GM19240 (cell line): ENCODE data around the gene CLIP4.
"Not testable (repeated sequence)": the region's sequence is repeated elsewhere in the genome, so short reads cannot be mapped to it uniquely, and the experiment has no call there.

Experiments used
- DNase-seq: peaks from one replicate; pipeline ENCODE4 v3.0.0; 2011; ENCODE audit warnings: low spot score; ENCODE audit not compliant: insufficient read length

The CLIP4 gene, protein sequence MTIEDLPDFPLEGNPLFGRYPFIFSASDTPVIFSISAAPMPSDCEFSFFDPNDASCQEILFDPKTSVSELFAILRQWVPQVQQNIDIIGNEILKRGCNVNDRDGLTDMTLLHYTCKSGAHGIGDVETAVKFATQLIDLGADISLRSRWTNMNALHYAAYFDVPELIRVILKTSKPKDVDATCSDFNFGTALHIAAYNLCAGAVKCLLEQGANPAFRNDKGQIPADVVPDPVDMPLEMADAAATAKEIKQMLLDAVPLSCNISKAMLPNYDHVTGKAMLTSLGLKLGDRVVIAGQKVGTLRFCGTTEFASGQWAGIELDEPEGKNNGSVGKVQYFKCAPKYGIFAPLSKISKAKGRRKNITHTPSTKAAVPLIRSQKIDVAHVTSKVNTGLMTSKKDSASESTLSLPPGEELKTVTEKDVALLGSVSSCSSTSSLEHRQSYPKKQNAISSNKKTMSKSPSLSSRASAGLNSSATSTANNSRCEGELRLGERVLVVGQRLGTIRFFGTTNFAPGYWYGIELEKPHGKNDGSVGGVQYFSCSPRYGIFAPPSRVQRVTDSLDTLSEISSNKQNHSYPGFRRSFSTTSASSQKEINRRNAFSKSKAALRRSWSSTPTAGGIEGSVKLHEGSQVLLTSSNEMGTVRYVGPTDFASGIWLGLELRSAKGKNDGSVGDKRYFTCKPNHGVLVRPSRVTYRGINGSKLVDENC

DNA sequence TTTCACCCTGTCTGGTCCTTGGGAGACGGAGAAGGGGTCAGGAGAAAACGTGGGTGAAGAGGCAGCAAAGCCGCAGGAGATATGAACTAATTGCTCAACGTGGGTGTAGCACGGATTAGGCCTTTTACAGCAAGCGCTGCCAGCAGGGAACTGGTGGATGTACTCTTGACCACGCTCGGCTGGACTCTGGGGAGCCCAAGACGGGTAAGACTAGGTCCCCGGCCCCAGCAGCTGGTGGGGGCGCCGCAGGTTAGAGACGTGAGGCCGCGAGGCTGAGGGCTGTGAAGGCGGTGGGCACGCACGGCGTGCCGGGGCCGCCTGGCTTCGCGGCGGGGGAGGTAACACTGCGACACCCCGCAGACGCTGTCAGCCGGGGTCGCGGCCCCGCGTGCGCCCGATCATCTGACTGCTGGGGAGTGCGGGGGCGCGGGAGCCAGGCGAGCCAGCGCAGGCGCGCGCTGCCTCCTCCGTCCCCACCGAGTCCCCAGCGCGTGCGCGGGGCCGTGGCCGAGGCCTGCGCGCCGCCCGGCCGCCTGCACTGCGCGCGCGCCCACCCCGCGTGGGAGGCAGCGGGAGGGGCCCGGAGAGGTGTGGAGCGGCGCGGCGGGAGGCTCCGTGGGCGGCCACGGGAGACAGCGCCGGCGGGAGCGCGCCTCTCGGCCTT lies at the start of gene CLIP4:
TSS of gene CLIP4 (plus strand) at position 470 of the 664 bp plus-strand sequence. CDS start 5,974 bp downstream, outside the sequence.
- DNase-seq, result peak; percentile 50

DNA sequence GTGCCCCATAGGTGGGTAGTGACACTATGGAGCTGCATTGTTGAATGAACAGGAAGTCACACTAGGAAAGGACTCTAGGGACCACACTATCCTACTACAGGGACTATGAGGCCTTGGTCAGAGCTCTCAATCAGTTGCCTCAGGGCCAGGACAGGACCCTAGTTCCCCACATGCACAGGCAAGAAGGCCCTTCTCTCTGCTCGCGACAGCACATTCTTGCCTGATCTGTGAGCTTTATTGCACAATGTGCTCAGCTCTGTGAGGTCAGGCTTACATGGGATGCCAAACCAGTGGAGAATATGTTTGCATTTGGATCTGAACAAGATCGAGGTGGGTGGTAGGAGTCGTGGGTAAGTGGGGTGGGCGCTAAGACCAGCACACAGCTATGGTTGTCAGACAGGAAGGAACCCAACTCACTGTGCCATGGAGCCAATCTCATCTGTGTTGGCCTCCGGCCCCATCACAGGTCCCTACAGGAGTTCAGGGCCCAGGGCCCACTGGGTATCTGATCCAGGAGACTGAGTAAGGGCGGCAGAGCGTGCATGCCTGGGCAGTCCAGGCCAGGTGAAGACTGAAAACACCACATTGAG lies 48.8 kb upstream of the CLIP4 start:
- no peak for DNase-seq

DNA sequence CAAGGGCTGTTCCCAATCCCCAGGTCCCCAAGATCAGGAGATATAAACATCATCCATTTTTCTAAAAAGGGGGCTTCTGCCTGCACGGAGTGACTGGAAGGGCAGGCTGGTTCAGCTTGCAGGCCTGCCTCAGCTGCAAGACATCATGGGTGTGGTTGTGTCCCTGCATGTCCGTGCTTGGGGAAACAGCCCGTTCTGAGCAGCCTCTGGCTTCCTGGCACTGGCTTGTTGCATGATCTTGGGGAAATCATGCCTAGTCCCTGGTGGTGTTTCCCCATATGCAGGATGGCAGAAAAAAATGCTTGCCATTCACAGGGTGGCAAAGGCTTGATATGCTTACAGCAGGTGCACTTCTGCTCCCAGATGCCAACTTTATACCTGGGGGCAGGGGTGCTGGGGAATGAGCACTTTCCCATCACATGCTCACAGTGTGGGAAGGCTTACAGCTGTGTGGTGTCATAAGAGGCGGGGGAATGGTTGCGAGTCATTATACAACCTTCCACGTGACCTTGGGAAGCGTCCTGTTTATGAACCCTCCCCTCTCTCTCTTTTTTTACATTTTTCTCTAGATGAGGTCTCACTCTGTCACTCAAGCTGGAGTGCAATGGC lies 48.1 kb upstream of the CLIP4 start:
- DNase-seq, result no peak

DNA sequence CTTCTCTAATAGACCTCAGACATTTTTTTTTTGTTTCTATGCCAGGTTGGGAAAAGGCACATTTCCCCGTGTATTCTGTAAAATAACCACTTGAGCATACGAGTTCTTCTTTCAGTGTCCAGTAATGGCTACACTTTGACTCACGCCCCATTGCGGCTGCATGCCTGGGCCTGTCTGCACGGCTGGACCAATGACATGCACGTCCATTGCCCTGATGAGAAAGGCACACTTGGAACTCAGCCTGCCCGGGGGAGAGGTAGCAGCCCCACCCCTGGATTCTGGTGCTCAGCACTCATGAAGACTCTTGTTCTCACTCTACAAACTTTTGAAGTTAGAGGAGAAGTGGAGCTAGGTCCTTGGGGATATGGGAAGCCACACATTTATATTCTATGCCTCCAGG lies 46.7 kb upstream of the CLIP4 start:
- no peak for DNase-seq

DNA sequence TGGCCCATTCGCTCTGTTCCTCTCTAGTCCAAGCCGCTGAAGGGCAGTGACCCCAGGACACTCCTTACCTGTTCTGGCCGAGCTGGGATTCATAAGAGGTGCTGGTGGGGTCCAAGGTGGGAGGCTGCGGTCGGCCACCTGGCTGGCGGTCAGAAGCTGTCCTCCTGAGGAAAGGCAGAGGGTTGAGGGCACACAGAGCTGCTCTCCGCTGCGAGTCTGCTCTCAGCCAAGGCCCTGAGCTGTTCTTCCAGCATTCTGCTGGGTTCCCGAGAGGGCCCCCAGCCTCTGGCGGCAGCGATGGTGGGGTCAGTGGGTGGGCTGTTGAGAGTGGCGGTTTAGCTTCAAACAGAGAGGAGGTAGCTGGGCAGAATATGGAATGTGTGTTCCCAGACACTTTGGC lies 44.7 kb upstream of the CLIP4 start:
- DNase-seq, result no peak

DNA sequence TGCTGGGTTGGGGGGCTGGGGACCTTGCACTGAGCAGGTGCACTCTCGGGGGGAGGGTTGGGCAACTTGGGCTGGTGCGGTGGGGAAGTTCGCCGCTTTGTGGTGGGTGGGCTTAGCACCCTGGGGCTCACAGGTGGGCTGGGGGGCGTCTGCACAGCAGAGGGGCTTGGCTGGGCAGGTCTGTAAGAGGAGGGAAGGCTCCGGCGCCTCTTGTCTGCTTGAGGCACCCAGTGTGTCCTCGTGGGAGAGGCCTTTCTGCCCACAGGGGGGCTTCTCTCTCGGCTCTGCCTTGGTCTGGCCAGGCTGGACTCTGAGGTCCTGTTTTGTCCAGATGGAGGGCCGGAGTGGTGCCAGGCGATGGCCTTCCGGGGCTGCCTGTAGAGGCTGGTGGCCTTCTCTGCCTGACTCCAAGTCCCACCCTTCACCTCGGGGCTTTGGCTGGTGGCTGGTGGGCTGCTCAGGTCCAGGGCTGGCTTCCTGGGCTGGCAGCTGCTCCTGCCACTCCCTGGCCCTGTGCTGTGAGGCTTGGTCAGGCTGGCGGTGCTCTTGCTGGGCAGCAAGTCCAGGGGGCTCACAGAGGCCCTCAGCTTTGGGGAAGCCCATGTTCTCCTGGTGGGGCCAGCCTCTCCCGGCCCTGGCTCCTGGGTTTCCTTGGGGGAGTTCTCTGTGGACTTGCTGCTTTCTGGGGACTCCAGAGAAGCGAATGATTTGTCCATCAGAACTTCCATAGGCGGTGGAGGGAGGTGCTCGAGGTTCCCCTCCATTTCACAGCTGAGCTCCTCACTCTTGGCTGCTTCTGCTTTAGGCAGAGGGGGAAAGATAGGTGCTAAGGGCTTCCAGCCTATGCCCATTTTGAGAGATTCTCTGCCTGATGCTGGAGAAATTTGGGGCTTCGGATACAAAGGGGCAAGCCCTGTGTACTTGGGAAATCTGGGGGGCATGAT lies 43.9 kb upstream of the CLIP4 start:
- no peak for DNase-seq

DNA sequence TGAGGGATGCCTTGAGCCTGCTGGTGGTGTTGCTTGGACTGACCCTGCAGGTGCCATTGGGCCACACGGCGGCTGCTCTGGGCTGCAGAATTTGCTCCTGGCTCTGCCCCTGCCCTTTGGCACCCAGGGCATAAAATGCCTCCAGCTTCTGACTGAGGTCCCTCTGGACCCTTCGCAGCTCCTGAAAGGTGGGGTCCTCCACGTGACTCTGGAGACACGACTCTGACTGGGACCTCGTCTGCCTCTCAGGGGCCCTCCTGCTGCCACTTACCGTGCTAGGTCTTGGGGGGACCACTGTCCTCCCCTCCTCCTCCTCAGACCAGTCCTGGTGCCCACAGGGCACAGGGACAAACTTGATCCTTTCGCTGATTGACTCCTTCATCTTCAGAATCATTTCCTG lies 43.0 kb upstream of the CLIP4 start:
- DNase-seq, result no peak

DNA sequence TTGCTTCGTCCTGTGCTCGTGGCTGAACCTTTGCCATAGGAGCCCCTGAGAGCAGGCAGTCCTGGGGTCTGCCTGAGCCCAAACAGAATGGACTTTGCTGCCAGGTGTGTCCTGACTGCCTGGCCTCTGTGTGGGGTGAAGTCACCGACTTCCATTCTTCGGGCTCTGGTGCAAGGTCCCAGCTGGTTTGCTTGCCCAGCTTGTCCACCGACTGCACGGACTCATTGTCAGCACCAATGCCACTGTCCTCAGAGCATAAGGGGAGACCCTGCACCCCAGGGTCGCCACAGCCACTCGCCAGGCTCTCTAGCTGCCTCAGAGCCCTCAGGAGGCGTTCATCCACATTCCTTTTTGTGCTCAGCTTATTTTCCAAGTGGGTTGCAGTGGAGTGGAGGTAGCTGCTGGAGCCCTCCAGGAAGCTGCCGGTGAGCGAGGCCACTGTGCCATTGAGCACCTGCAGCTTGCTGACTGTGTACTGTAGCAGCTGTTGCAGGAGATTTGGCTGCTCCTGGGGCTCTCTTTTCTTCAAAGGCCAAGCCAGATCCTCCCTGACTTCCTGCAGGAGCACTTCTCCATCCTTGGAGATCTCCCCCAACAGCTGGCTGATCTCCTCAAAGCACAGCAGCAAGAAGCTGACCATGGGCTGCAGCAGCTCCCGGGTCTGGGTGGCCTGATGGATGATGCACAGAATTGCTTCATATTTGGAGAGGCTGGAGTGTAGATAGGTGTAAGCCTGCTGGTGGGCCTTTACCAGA lies 42.1 kb upstream of the CLIP4 start:
- no peak for DNase-seq

DNA sequence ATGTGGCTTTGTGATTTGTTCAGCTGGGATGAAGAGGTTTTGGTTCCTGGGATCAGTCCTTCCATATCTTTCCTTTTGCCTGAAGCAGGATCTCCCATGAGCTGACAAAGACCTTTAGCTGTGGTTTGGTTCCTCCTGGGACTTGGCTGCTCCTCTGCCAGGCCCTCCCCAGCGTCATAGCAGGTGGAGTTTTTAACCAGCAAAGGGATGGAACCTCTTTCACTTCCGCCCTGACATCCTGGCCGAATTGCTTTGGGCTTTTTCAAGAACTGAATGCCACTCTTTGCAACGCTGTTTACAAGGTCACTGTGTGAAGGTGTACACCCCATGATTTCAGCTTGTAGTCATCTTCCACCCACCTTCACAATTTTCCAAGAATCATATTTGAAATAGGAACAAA lies 41.3 kb upstream of the CLIP4 start:
- DNase-seq, result no peak

DNA sequence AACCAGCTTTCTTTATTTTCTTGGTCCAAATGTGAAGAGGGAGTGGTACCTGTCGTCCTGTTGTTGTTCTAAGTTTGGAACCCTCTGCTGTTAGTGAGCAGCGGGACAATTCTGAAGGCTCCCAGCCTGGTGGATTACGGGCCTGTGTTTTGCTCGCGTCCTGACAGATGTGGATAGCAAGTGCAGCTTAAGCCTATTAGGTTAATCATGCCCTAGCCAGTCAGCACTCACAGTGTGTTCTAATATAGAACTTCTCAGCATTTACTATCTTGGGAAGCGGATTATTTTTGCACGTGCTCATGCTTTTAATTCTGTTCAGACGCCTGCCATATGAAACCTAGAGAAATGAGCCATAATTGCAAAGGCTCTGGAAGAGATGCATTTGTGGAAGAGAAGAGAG lies 40.8 kb upstream of the CLIP4 start, which contains the start of gene PCARE:
TSS of gene PCARE (minus strand) at position 113 of the 400 bp plus-strand sequence. CDS start 262 bp downstream, outside the sequence.
- DNase-seq, result no peak

DNA sequence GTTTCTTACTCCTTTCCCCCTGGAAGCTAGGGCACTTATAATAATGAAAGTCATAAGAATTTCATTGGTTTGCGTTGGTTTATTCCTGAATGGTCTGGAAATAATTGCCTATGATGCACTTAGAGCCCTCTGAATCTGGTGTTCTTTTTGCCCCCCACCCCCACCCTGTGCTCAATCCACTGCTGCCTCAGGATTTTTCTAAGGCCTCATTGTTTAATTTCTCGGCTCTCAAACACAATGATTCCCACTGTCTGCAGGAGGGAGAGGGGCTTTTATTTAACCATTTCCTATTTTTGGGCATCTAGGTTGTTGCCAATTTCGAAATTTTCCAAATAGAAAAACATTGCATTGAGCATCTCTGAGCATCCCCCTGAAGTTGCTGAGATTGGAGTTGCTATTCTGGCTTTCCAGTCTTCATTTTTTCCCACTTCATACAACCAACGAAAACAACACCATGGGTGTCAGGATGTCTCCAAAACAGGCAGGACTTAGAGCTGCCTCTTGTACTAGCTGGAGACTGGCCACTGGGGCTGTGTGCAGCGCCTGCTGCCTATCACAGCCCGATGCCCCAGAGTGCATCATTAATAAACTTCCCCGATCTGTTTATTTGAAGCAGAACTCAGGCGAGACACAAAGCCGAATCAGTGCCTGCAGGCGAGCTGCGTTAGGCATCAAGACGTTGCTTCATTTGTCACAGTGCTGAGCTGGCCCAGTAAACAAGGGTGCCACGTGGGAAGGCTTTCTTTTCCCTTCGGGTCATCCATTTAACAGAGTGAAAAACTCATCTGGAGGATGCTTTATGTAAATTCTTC lies 39.1 kb upstream of the CLIP4 start:
- no peak for DNase-seq

DNA sequence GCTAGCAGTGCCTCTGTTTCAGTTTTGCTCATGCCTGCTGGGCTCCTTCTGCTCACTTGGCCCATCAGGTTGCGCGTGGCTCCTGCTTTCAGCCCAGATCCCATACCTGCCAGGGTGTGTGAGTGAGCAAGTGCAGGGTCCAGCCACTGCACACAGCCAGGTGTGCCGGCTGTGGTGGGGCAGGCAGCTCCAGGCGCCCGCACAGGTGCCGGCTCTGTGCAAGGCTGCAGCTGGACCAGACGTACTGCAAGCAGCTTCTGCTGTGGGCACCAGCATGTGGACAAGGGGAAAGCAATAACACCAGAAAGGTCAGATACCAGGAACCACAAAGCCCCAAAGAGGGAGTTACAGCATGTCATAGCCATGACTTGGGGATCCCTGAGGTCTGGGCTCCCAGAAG lies 35.3 kb upstream of the CLIP4 start:
- no peak for DNase-seq

DNA sequence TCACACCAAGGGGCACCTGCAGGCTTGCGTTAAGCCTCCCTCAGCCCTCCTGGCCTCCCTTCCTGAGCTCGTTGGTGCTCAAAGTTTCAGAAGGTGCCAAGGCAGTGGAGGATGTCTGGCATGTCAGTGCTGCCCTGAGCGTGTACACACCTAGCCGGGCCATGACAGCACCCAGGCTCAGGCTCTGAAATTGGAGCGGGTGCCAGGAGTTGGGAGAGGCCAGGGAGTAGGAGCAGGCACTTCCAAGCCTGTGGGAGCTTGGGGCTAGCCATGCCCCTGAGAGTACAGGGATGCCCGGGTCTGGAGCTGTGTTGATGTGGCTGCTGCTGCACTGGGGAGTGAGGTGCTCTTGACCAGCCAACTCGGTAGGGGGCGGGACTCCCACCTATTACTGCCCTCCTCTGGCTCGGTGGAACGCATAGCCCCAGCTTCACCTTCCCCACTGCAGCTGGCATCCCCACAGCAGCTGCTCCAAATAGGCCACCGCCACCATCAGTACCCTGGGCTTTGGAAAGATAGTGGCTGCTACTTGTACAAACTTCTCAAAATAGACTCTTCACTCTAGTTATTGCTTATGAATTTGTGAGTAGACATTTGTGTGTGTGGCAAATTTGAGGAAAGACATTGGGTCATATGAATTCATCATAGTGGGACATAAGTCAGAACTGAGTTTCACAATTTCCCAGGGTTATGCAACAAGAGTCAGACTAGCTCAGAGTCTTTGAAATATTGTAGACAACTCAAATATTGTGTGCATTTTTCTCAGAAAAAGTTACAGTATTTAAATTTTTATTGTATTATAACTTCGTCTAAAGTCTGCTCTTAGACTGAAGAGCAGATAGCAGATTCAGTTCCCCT lies 34.1 kb upstream of the CLIP4 start:
- no peak for DNase-seq

DNA sequence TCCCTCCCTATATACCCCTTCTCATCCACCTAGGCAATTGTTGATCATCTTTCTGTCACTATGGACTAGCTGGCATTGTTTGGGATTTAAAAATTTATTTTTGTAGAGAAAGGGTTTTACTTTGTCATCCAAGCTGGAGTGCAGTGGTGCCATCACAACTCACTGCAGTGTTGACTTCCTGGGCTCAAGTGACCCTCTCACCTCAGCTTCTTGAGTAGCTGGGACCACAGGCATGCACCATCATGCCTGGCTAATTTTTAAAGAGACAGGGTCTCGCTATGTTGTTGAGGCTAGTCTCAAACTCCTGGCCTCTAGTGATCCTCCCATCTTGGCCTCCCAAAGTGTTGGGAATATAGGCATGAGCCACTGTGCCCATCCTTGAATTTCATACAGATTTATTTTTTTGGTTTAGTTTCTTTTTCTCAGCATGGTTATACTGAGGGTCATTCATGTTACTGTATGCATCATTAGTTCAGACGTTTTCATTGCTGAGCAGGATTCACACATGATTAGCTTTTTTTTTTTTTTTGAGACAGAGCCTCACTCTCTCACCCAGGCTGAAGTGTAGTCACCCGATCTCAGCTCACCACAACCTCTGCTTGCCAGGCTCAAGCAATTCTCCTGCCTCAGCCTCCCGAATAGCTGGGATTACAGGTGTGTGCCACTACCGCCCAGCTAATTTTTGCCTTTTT lies 32.3 kb upstream of the CLIP4 start:
- no peak for DNase-seq

DNA sequence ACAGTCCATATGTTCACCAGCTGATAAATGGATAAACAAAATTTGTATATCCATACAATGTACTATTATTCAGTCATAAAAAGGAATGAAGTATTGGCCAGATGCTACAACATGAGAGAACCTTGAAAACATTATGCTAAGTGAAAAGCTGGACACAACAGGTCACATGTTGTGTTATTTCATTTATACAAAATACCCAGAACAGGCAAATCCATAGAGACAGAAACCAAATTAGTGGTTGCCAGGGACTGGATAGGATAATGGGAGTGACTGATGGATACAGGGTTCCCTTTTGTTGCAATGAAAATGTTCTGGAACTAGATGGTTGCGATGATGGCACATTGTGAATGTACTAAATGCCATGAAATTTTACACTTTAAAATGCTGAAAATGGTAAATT lies 30.7 kb upstream of the CLIP4 start:
- no peak for DNase-seq

DNA sequence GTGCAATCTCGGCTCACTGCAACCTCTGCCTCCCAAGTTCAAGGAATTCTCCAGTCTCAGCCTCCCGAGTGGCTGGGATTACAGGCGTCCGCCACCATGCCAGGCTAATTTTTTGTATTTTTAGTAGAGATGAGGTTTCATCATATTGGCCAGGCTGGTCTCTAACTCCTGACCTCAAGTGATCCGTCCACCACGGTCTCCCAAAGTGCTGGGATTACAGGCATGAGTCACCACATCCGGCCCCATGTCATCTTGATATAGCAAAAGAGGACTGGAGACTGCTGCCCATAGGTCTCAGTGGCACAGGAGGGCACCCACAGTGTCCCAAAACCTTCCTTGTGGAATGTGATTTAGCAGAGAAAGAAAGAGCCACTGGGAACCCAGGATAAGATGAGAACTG lies 24.9 kb upstream of the CLIP4 start:
- not testable (repeated sequence) for DNase-seq

DNA sequence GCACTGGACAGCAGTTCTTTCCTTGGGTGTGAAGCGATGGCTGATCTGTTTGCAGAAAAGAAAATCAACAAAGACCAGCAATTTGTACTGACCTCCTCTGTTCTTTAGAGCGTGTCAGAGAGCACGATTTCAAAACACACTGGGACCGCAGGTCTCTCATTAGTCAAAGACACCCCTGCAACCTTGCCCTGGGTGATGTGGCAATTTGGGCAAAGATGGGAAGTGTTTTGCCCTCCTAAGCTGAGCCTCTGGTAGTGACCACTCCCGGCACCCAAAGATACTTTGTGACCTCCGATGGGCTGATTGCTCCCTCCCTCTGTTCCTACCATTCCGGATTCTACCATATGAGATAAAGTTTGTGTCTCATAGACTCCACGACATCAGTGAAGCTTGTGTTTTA lies 18.2 kb upstream of the CLIP4 start:
- DNase-seq, result no peak
